ELF-1 (cell line): ENCODE results near the gene FAM184A.
A peak's percentile ranks its signal among the peaks of the same experiment; 100 is the strongest.
"Not testable (repeated sequence)": the region's sequence is repeated elsewhere in the genome, so short reads cannot be mapped to it uniquely, and the experiment has no call there.

Experiments
- DNase-seq: peaks from one replicate; pipeline ENCODE4 v3.0.0-alpha.2; 2016; ENCODE audit warnings: low read depth, low spot score

The FAM184A gene

DNA sequence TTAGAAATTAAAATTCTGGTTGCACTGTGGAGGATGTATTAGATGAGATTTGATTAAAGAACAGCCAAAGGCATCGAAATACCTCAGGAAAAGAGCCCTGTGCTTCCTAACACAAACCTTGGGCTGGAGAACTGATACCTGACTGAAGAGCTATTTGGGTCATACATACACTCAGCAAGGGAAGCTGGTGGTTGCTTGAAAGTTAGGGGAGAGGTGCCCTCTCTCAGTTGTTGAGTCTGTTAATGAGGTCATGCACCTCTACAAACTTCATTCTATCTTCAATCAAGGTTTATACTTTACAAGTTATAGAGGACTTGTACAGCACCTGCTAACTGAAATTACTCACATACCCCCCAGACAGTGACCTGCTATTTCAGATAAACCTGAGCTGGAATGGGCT lies 25.5 kb downstream of the FAM184A start:
- DNase-seq = no peak

DNA sequence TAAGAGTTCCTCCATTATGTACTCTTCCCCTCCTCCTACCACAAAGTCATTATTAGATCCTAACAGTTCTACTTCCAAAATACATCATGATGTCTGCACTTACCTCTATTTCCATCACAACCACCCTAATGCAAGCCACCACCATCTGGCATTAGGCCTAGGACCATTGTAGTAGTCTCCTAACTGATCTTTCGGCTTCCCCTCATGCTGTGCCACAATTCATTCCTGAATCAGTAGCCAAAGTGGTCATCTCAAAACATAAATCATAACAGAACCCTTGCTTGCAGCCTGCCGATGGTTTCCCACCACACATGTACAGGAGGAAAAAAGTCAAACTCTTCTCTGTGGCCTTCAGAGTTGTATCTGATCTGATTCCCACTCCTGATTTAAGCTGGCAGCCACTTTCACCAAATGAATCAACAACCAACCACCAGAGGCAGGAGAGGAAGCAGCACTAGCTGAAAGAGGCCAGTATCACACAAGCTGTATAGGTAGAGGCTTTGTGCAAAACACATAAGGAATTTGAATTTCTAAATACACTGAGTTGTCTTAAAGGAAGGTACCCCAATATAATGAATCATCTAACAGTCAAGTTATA lies 26.1 kb downstream of the FAM184A start:
- DNase-seq = no peak

DNA sequence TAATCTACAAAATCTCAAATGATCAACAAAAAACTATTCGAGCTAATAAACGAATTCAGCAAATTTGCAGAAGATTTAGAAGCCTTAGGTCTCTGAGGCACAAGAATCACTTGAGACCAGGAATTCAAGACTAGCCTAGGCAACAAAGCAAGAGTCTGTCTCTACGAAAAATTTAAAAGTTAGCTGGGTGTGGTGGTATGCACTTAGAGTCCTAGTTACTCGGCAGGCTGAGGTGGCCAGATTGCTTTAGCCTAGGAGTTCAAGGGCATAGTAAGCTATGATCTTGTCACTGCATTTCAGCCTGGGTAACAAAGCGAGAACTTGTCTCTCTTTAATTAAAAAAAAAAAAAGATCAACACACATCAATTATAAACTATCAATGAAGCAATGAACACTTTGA lies 34.2 kb downstream of the FAM184A start:
- DNase-seq = no peak

DNA sequence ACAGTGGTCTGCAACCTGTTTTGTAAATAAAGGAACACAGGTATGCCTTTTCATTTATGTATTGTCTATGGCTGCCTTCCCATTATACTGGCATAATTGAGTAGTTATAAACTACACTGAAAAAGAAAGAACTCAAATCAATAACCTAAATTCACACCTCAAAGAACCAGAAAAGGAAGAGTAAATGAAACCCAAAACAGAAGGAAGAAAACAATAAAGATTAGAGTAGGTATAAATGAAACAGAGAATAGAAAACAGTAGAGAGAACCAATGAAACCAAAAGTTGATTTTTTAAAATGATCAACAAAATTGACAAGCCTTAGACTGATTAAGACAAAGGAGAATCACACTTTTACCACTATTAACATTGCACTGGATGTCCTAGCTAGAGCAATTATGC lies 34.7 kb downstream of the FAM184A start:
- DNase-seq = no peak

DNA sequence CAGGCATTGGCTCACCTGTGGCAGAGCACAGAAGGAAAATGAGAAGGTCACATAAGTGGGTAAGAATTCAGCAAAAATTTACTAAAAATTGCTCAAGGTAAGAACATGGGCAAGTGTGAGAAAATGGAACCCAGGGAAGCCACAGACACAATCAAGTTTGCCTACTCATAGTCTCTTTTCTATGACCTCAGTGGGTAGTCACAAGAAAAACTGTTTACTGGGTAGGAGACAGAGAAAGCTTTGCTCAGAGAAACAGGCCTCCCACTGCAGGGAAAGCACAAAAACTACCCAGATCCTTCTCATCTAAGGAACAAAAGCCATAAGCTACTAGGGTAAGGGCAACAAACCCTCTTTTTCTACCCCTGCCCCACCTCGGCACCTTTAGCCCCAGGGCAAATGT lies 35.2 kb downstream of the FAM184A start:
- DNase-seq = peak; percentile 43

DNA sequence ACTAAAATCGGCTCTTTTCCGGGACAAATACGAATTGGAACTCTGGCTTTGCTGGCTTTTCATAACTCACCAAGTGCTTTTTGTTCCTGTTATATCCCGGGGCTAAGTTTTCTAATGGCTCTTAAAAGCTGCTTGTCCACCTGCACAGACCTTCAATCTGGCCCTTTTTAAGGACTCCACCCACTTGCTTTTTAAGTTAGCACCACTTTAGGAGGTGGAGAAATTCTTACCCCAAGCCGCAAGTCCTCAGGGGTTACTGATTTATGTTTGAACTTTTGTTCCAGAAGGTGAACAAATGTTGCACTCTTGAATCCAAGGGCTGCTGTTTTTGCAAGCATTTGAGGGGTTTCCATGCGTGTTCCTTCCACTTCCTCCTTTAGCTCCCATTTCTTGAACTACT lies 37.8 kb downstream of the FAM184A start:
- DNase-seq = peak; percentile 34

DNA sequence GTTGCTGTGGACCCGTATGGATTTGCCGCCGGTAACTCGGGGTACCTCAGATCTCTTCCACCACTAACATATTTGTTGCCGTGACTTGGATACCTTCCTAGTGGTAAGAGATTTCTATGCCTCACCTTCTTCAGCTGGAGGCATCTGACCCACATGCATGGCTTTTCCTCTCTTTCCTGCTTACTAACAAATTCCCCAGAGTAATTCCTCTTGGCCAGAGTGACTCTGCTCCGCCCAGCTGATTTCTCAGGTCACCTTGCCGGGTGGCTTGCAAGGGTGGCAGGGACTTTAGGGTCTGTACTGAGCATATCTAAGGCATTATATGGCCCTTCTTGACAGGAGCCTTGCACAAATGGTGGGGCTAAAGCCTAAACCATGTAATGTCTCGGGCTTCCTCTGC lies 38.2 kb downstream of the FAM184A start:
- peak; percentile 33 for DNase-seq

DNA sequence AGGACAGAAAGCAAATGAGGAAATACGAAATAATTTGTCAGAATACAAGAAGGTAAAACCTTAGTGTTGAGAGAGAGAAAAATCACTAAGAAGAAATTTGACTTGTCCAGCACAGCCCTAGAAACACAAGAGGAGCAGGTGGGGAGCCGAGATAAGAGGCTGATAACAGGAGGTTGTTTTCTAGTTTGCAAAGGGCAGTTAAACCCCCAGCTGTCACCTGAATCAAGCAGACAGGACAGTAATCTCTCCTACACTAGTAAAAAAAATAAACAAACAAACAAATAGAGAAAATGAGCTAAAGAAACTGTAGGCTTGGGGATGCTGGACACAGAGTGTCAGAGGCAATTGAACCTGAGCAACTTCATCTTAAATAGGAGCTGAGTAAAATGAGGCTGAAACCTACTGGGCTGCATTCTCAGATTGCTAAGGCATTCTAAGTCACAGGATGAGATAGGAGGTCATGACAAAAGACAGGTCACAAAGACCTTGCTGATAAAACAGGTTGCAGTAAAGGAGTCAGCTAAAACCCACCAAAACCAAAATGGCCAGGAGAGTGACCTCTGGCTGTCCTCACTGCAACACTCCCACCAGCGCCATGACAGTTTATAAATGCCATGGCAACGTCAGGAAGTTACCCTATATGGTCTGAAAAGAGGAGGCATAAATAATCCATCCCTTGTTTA lies 40.4 kb downstream of the FAM184A start:
- peak; percentile 52 for DNase-seq

DNA sequence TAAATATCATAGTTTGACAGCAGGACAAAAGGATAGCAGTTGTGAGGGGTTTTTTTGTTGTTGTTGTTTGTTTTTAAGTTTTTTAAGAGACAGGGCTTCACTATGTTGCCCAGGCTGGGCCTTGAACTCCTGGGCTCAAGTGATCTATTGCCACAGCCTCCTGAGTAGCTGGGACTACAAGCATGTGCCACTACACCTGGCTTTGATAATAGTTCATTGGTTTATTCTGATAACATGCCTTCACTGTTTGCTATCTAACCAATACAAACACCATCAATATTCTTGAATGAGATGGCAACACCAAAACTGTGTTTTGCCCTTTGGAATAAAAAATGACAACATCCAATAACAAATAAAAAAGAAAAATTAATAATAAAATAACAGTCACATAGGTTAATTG lies 41.2 kb downstream of the FAM184A start:
- no peak for DNase-seq

DNA sequence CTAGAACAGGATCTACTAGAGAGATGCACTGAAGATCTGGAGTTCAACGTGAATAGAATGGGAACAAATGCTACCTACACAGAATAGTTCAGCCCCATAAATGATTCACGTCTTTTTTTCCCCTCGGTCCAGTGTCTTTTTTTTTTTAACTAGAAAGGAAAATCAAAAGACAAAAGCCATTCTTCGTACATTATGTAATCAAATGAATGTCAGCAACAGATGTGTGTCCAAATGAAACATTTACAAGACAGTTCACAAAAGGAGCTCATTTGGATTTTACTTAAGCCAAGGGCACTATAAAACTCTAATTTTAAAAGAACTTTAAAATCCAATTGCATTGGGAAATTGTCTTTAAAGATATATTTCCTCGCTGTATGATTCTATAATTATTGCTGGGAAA lies 42.4 kb downstream of the FAM184A start:
- DNase-seq = no peak

DNA sequence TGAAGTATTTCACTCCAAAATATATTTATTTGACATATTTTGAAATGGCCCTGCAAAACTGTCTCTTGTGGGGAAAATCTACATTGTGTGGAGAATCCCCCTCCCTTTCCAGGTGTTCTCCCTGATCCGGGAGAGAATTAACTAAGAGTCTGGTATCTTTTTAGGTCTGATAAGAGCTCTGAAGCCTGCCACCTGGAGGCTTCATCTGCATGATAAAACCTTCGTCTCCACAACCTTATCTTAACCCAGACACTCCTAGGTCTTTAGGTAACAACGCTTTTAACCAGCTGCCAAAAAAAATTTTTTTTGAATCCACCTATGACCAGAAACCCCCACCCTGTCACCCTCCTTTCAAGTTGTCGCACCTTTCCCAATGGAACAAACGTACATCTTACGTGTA lies 43.0 kb downstream of the FAM184A start:
- DNase-seq = peak; percentile 21

DNA sequence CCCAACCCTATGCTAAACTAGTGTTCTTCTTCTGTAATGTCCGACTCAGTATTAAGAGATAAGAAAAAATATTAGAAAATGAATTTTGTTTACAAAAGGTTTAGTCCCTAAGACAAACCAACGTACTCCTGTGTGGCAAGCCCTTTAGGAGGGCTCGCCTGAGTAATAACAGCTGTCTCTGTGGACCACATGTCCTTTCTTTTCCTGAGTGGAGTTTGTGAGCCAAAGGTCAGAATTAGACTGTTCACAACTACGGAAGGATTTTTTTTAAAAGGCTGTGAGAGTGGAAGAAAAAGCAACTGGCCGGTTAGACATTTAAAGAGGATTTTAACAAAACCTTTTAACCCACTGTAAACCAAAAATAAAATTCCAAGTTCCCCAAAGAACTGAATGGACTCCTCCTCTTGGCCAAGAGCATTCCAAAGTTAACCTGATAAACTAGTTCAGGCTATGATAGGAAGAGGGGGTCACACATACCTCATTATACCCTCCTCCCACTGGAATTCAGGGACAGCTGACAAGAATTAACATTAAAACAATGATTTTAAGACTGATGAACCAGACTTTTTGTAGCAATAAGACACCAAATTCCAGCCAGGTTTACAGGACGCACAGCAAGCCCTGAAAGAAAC lies 43.5 kb downstream of the FAM184A start:
- peak; percentile 15 for DNase-seq

DNA sequence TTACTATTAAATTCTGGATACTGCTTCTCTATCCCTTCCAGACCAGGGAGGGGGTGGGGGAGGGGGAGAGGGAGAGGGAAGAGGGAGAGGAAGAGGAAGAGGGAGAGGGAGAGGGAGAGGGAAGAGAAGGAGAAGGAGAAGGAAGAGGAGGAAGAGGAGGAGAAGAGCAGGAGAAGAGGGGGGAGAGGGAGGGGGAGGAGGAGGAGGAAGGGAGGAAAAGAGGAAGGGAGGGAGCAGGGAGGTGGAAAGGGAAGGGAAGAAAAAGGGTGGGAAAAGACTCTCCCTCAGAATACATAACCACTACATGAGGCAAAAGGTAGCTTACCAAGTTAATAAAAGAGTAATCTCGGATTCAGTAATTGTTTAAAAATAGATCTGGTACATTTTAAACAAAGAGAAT lies 46.0 kb downstream of the FAM184A start:
- no peak for DNase-seq

DNA sequence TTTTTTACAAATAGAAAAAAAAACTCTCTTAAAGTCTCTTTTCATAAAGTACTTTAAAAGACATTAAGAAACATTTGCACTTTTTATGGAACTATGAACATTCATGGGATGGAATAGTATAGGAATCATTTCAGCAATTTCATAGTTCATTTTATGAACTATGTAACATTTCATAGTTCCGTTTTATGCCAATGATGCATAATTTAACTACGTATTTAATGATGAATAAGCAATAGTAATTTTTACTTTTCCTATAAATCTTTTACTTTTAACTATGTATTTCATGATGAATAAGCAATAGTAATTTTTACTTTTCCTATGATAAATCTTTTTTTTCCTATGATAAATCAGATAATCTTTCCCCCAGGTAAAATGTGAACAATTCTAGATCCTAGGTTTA lies 47.7 kb downstream of the FAM184A start:
- DNase-seq = no peak

DNA sequence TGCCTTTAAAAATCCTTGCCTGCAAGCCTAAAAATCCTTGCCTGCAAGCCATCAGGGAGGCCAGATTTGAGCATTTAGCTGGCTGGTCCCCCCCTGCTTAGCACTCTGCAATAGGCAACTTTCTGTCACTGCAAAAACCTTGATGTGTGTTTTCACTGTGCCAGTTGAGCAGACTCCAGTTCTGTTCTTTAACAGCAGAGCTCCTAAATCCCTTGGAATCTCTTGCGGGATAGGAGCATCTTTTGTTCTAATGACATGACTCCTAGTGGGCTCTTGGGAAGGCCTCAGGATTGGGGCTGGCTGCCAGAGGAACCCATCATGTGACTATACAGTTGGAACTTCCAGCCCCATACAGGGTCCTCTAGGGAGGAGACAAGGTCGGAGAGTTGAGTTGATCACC lies 50.4 kb downstream of the FAM184A start:
- DNase-seq = peak; percentile 23

DNA sequence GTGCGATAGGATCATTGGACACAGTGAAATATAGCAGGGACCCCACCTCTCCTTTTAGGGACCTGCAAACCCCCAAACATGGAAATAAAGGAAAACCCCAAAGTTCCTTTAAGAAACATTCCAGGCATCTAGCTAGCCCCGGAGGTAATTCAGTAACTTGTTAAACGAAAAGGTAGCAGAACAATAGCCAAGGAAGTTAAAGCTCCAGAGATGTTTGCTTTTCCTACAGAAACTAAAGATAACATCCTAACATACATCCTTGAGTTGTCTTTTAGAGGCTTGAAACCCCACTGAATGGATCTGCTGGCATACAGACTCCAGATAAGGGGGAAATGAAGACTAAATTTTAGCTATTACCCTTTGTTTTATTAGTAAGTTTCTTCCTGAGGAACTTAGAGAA lies 51.0 kb downstream of the FAM184A start:
- DNase-seq = no peak

DNA sequence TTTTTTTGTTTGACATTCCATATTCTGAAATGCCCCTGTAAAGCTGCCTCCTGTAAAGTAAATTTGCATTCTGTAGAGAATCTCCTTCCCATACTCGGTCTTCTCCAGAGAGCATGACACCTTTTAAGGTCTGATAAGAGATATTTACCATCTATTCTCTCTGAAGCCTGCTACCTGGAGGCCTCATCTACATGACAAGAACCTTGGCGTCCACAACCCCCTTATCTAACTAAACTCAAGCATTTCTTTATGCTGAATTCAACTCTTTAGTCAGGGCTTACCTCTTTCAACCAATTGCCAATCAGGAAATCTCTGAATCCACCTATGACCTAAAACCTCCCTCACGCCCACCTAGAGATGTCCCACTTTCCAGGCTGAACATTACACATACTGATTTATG lies 51.6 kb downstream of the FAM184A start:
- DNase-seq = peak; percentile 17

DNA sequence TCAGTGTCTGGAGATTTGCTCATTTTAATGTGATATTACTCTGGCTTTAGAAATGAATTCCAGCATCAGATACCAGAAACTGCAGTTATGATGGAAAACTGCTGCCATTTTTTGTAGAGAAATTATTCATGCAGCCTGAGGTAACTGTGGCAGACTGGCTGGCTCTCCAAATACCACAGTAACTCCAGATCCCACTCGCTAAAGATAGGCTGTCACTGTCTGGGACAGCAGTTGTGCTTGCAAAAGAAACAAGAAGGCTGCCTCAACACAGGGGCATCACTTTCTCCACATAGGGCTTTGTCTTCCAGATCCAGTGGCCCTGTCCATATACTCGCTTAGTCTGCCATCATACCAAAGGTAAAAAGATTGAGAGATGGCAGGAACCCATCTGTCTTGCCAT lies 52.7 kb downstream of the FAM184A start:
- no peak for DNase-seq

DNA sequence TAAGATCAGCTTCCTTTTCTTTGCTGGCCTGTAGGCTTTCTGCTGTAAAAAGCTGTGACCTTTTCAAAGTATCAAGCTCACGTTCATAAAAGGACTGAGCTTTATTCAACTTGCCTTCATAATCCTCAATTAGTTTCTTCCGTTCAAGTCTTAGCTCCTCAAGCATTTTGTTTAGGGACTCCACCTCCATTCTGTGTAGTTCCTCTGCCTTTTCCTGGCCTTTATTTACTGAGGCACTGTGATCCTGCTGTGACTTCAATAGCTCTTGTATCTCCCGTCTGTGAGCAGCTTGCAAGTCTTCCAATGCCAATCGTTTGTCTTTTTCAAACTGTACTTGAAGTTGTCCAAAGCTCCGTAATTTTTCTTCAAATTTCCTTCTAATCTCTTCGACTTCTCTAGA lies 54.4 kb downstream of the FAM184A start:
- peak; percentile 27 for DNase-seq

DNA sequence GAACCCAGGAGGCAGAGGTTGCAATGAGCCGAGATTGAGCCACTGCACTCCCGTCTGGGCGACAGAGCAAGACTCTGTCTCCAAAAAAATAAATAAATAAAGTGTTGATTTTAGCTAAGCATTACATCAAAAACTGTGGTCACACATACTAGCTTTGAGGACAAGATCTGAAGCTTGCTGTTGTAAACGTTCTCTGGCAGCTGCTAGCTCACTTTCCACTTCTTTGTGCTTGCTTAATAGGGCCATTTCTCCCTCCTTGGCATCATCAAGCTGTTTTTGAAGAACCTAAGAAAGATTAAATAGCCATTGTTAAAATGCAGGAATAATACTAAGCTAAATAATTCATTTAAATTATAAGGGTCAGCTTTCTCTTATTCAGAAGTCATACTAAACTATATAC lies 55.7 kb downstream of the FAM184A start:
- DNase-seq = no peak

DNA sequence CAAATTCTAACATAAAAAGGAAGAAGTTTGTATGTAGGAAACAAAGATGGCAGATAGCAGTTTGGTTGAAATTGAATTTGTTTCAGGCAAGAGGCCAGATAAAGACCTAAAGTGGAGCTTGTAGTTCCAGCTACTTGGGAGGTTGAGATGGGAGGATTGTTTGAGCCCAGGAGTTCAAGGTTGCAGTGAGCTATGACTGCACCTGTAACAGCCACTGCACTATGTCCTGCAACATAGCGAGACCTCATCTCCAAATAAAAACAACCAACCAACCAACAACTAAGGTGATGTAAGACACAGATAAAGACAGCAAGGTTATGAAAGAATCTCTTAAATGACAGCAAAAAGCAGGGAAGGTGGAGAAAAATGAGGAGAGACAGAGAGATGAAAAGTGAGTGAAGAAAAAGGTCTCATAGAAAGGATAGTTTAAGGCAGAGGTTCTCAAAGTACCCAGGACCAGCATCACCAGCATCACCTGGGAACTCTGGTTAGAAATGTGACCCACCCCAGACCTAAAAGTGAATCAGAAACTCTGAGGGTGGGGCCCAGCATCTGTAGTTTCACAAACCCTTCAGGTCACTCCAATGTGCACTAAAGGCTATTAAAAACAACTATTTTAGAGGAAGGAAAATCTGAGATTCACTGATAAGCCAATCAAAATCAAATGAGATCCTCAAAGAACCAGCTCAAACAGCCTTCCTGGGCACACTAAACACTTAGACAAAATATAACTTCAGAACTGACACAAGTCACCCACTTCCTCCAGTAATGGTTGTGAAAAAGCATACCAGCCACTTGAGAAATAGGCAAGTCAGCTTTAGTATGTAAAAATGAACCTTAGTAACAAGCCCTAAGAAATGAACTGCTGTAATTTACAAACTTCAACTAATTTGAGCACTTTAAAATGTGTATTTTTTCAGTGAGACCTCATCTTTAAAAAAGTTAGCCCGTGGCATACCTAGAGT lies 57.6 kb downstream of the FAM184A start:
- DNase-seq = no peak

DNA sequence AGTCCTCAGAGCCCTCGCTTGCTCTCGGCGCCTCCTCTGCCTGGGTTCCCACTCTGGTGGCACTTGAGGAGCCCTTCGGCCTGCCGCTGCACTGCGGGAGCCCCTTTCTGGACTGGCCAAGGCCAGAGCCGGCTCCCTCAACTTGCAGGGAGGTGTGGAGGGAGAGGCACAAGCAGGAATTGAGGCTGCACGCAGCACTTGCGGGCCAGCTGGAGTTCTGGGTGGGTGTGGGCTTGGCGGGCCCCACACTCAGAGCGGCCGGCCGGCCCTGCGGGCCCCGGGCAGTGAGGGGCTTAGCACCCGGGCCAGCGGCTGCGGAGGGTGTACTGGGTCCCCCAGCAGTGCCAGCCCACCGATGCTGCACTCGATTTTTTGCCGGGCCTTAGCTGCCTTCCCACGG lies 63.3 kb downstream of the FAM184A start:
- not testable (repeated sequence) for DNase-seq
